NCI-H2196 (cell line): Measurements from ENCODE around the gene NEMP1.
"Not testable (repeated sequence)": the region's sequence is repeated elsewhere in the genome, so short reads cannot be mapped to it uniquely, and the experiment has no call there.

Source experiments
- DNase-seq: peaks from one replicate; lab custom pipeline; 2025; ENCODE audit not compliant: unreplicated experiment; lab: John Stamatoyannopoulos, UW

NEMP1 gene

DNA sequence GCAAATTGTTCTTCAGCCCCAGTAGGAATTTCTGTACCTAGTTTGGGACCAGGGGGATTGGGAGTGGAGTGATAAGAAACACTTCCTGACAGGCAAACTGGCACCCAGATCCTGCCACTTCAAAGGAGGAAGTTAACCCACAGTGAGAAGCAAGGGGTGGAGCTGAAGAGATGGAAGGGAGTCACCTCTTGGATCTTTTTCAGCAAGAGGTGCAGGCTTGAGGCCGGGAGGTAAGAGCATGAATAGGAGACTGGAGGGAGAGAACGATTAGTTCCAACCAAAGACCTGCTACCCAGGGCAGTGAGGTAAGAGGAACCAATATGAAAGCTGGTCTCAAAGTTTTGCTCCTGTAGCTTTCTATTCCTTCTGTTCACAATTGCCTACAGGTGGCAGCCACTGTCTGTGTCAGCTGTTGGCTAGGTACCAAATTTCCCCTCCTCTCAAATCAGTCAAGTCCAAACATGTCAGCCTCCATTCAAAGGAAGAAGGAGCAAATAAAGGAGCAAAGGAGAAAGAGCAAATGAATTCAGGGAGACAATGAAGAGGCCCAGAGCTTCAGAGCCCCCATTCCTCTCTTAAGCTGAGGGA lies 47.4 kb downstream of the NEMP1 start:
- peak; percentile 80 for DNase-seq

GRCh38 chr12:57029457-57029856 lies 49.1 kb downstream of the NEMP1 start:
- DNase-seq, result no peak

DNA sequence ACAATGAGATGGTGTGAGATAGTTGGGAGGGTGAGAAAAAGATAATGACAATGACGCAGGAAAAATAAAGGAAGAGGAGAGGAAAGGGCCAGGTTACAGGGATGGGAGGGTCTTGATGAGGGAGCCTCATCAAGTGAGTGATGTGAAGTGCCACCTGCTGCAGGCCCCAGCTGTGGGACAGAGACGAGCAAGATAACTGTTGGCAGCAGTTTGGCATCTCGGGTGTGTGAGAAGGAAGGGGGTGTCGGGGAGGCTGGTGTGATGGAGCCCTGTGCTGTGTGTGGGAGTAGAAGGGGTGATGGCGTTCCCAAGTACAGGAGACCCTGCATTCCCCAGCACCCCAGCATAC lies 50.8 kb downstream of the NEMP1 start:
- DNase-seq, result no peak

DNA sequence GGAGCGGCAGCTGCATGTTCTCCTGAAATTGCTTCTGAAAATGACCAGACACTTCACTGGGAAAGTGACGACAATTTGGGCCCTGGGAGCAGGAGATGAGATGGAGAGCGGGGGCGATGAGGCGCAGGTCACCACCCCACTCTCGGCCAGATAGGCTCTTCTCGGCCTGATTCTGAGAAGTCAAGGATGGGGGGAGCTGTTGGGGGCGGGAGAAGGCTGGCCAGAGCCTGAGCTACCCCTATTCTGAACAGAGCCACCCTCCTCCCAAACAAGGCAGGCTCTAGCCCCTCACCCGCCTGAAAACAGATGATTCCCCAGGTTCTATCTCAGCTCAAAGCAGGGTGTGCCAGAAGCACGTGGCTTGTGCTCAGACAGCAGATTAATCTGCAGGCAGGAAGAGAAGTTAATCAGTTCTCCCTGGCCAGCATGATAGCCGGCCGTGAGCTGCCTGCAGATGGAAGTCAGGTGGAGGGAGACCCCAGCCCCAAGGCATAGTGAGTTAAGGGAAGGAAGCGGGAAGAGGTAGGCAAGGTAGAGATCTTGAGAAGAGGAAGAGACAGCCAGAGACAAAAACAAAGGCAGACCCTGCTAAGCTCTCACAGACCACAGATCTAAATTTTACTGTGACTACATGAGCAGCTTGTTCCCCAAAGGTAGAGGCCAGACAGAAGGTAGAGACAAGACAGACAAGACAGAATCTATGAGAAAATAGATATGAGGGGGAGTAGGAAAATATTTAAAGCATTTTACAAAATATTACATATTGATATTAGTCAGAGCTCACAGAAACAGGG lies 51.4 kb downstream of the NEMP1 start:
- DNase-seq, result no peak

GRCh38 chr12:57025196-57025595 lies 53.4 kb downstream of the NEMP1 start:
- DNase-seq, result no peak

- DNase-seq, result not testable (repeated sequence)
These were observed 56.3 kb downstream of the NEMP1 start for GRCh38 chr12:57022324-57022723.

DNA sequence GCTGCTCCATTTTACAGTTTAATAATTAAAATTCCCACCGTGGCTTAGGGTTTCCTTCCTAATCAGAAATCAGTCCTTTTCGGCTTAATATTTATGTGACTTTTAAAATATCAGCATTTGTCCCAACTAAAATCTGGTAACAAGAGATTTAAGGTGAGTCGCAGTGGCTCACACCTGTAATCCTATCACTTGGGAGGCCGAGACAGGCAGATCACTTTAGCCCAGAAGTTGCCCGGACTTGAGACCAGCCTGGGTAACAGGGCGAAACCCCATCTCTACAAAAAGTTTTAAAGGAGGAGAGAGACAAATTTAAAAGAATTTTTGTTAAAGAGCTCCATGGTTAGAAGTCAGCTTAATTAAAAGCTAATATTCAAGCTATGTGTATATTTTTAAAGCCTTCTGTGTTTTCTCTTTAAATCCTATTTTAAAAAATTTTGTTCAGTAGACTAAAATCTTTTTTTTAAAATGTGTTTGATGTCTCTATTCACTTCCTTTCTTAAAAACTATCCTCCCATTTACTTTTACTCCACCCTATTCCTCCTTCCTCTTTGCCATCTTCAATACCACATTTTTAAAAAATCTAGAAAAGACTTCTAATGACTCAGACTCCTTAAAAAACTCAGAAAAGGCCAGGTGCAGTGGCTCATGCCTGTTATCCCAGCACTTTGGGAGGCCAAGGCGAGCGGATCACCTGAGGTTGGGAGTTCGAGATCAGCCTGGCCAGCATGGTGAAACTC lies 58.4 kb downstream of the NEMP1 start:
- DNase-seq, result no peak

GRCh38 chr12:57018906-57019305 lies 59.7 kb downstream of the NEMP1 start:
- DNase-seq, result no peak

DNA sequence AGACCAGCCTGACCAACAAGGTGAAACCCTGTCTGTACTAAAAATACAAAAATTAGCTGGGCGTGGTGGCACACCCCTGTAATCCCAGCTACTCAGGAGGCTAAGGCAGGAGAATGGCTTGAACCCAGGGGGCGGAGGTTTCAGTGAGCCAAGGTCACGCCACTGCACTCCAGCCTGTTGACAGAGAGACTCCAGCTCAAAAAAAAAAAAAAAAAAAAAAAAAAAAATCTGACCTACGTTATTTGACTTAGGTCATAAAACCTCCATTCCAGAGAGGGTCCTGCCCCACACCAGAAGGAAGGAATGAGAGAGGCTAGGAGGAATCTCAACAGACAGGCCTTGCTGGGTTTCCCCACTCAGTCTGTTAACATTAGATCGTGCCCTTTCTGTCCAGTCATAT lies 60.2 kb downstream of the NEMP1 start:
- not testable (repeated sequence) for DNase-seq

- no peak for DNase-seq
These were observed 62.2 kb downstream of the NEMP1 start, which contains the start of gene TAC3 for GRCh38 chr12:57016348-57016747. Gene TAC3 (minus strand): TSS chr12:57016529. CDS start chr12:57015797, 732 bp downstream.

DNA sequence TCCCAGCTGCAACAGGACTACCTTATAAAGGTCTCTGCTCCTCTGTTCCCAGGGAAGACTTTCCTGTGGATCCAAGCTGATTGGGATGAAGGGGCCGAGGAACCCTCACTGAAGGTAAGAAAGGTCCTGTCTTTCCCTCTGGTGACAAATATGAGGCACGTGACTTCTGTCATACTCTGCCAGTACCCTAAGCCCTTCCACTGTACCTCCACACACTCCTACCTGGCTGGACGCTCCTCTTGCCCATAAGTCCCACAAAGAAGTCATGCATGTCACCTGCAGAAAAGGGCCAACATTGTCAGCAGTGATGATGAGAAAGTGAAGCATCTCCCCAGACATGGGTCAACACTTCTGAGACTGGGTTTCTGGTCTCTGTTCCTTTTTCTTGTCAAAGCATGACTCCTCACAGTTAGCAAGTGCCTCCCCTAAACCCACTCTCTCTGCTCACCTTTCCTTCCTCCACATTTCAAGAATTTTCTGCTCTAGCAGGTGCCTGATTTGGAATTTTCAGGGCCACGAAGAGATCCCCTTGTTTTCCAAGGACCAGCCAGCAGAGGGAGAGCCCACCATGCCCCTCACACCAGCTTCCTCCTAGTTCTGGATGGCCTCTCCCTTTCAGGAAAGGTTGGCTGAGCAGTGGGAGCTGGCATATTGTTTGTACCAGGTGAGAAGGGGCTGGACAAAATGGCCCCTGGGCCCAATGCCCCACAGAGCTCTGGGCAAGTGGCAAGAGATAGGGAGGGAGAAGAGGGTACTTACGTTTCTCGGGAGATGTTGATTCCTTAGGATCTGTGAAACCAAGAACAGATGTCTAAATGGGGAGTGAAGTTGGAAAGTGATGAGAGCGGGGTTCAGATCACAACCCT lies 65.8 kb downstream of the NEMP1 start:
- no peak for DNase-seq

DNA sequence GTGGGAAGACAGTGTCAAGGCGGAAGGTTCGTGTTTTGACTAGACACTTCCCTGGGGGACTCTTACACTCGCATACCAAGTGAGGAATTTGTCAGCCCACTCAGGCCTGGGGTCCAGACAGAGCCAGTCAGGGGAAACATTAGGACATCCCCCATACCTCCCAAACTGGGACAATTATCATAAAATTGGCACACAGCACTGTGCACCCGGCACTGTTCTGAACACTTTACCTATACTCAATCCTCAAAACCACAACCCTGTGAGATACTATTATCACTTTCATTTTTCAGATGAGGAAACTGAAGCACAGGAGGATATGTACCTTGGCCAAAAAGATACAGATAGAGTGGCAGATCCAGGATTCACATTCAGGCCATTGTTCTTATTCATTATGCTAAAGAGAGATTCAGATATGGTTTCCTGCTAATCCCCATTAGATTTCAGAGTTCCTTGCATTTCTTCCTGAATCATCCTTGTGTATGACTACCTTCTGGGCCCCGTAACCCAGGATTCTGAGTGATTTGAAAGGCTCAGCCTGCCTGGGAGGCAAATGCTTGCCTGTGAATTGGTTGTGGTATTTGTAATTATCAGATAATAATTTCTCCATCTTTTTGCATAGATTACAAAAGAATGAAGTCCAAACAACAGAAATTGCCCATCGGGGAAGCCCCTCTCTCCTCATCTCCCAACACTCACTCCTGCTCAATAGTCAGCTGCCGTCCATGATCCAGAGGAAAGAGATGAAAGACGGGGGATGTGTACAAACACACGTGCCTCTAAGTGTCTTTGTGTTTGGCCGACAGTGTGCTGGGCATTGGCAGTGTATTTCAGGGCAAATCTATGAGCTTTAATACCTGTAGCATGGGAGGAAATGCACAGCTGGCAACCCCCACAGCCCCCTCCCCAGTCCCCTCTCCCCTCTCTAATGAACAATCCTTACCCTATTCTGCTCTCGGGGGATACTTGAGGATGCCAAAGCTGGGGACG lies 66.9 kb downstream of the NEMP1 start:
- DNase-seq, result no peak

- DNase-seq, result no peak
These were observed 67.9 kb downstream of the NEMP1 start for GRCh38 chr12:57010627-57011247.

- DNase-seq, result no peak
These were observed 68.5 kb downstream of the NEMP1 start for GRCh38 chr12:57009949-57010626.

- DNase-seq, result peak; percentile 60
These were observed 70.4 kb downstream of the NEMP1 start for GRCh38 chr12:57008178-57008577.

DNA sequence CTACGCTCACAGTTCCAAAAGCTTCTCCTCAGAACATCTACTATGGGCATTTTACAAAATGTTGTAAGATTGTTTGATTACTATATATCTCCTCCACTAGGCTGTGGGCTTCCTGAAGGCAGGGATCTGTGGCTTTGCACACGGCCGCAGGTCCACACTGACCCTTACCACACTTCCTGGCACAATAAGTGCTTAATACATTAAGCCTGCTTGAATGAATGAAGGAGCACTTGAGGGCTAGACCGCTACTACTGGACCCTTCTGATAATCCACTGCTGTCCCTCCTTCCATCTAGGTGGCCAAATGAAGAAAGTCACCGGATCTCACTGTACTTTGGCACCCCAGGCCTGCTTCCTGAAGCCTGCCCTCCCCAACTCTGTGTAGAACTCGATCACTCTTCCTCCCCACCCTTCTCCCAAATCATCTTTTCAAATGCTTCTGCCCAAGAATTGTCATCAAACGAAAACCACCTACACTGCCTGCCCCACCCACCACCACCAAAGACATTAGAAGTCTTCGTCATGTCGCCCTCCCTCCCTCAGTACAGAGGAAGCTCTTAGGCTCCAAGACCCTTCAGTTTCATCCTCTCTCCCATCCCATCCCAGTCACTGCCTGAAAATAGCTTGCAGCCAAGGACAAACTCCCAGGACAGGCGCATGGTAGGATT lies 71.6 kb downstream of the NEMP1 start:
- DNase-seq, result no peak

DNA sequence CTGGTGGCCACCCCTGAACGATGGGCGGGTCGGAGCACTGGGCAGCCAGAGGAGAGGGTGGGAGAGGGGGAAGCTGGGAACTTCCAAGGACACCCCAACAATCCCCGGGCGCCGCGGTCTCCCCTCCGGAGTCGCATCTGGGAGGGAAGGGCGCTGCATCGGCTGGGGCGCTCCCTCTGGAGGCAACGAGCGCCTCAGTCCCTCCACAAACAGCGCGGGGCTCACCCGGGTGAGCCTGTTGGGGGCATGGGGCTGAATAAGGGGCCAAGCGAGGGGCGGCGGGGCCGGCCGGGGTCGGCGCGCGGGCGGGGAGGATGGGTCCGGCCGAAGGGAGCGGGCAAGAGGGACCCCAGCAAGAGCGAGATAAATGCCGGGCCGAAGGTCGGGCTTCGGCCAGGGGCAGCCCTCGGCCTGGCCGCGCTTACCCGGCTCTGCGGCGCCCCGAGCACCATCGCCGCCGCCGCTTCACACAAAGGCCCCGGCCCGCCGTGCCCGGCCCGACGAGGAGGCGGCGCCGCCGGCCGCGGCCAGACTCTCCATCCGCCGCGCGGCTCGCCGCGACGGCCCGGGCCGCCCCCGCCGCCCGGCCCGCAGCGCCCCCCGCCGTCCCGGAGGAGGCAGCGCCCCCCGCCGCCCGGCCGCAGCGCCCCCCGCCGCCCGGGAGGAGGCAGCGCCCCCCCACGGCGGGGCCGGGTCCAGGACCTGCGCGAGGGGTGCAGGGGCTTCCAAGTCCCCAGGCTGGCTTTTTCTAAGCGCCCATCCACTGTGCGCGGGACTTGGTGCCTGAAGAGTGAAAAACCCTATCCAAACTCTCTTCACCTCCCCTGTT lies 72.4 kb downstream of the NEMP1 start, which contains the start of gene ZBTB39:
Gene ZBTB39, minus strand, starts transcription at position 567 of the 829 bp plus-strand sequence. CDS start 1,629 bp downstream, outside the sequence.
- DNase-seq, result peak; percentile 75
